Fibroblast of lung (primary cell): Measurements from ENCODE around the gene DENND1A.

Experiments
- CTCF ChIP-seq, 2 donors: IDR thresholded peaks in 1 of 2; conservative IDR thresholded peaks in 1 of 2; 1 replicate in 1 of 2; 2 replicates in 1 of 2; pipeline ENCODE4 v1.5.1; 2011 to 2012; ENCODE audit warnings: low read length in 2 of 2, control low read depth in 1 of 2, inconsistent platforms in 1 of 2, low read depth in 1 of 2, mild to moderate bottlenecking in 1 of 2
- EZH2 ChIP-seq: IDR thresholded peaks from 2 replicates; pipeline ENCODE4 v1.5.1; 2012; ENCODE audit warnings: low read length, control low read depth, mild to moderate bottlenecking; ENCODE audit errors: missing control alignments

GRCh38 chr9:123923377-123923776 is 6.5 kb downstream of the DENND1A start:
- TF ChIP-seq CTCF (conservative IDR thresholded peaks at IDR 0.05 in 1 of 2, IDR thresholded peaks at IDR 0.05 in 1 of 2; ENCODE audit: low read depth in 1 of 2, low read length in 2 of 2), result no peak
- no peak for TF ChIP-seq EZH2
